D341Med (cell line): ENCODE measurements around the gene CADM4.
A peak's percentile ranks its signal among the peaks of the same experiment; 100 is the strongest.
"Not testable (repeated sequence)": the region's sequence is repeated elsewhere in the genome, so short reads cannot be mapped to it uniquely, and the experiment has no call there.

Experiments
- DNase-seq: peaks from one replicate; pipeline ENCODE4 v3.0.0; 2012; ENCODE audit warnings: low spot score

Gene CADM4

DNA sequence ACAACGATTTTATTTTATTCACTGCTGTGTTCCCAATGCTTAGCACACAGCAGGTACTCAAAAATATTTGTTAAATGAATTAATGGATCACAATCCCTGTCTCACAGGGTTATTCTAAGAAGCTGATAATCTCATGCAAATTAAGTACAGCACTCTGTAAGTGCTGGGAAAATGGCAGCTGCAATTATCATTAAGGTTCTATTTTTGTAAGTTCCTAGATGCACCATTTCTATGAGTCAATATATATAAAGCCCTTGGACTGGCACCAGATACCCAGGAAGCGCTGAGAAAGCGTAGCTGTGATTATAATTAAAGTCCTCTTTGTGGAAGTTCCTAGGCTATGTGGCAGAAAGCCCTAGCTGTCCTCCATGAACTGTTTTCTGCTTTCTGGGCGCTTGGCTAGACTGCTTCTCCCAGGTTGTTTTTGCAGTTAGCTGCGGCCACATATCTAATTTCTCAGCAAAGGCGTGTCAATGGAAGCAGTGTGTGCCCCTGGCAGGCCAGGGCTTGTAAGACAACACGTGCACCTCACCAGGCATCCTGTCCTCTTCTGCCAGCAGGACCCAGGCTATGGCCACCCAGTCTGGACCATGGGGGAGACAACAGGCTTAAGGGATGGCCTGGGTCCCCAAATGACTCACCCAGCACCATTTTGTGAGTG, 33.0 kb downstream of the CADM4 start:
- DNase-seq = no peak

DNA sequence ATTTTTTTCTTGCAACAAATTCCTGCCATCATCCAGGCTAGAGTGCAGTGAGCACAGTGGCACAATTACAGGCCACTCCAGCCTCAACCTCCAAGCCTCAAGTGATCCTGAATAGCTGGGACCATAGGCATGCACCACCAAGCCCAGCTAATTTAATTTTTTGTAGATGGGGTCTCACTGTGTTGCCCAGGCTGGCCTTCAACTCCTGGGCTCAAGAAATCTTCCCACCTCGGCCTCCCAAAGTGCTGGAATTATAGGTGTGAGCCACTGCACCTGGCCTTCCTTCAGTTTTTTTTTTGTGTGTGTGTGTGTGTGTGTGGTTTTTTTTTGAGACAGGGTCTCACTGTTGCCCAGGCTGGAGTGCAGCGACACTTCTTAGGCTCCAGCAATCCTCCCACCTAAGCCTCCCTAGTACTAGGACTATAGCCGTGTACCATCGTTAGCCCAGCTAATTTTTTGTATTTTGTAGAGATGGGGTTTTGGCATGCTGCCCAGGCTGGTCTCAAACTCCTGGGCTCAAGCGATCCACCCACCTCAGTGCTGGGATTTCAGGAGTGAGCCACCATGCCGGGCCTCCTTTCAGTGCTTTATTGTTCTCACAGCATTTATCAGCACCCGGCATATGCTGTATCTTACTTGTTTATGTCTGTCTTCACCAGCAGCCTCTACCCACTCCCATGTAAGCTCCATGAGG, 33.6 kb downstream of the CADM4 start:
- DNase-seq = no peak

GRCh38 chr19:43600326-43600725, 39.3 kb downstream of the CADM4 start:
- not testable (repeated sequence) for DNase-seq

DNA sequence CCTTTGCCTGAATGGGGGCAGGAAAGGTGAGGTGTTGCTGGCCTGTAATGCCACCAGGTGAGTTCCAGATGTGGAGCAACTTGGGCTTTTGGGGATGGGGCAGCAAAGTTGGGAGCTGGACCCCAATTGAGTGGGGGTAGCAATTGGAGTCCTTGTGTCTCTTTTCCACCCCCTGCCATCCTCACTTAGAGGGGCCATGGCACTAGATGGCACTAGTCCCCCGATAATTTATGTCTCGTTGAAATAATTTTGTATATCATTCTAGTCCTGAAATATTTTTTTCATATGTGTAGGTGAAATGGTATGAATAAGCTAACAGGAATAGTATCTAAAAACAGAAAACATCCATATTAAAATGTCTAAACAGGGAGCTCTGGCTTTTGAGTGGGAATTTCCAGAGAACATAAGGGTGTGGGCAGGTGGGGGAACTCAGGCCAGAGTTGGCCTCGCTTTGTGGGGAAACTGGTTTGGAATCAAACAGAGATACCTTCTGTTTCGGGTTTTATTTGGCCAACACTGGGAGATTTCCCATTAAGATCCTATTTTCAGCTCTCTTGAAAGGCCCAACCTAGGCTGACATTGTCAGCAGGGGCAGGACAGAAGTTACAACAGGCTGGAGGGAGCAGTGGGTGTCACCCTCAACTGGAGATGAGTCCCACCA, 39.9 kb downstream of the CADM4 start:
- DNase-seq = no peak

DNA sequence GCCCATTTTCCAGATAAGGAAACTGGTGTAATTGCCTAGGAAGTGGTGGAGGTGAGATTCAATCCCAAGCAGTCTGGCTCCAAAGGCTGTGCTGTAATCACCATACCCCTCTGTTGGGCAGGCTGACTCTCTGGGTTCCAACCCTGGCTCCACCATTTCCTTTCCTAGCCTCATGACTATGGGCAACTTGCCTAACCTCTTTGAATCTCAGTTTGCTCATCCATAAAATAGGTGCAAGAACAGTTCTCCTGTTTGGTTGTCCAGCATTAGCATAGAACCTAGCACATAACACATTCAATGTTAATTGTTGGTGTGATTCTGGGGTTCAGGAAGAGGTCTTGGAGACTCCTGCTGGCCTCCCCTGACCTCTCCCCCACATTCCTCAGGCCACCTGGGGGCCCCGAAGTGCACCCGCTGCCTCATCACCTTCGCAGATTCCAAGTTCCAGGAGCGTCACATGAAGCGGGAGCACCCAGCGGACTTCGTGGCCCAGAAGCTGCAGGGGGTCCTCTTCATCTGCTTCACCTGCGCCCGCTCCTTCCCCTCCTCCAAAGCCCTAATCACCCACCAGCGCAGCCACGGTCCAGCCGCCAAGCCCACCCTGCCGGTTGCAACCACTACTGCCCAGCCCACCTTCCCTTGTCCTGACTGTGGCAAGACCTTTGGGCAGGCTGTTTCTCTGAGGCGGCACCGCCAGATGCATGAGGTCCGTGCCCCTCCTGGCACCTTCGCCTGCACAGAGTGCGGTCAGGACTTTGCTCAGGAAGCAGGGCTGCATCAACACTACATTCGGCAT, 41.0 kb downstream of the CADM4 start:
- no peak for DNase-seq

DNA sequence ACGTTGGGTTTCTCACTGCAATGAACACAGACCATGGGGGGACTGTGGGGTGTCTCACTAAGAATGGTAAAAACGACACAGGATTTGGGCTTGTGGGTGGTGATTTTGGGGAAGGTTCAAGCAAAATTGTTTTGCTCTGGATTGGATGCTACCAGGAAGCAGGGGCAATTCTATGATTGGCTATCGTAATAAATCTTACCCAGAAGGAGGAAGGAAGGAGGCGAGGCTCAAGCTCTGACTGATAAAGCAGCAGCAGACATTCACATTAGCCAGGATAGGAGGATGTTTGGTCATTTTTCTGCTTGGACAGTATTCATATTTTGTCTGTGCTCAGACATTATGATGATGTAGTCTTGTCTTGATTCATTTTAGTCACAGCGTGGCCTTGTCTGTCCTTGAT, 41.8 kb downstream of the CADM4 start:
- no peak for DNase-seq

DNA sequence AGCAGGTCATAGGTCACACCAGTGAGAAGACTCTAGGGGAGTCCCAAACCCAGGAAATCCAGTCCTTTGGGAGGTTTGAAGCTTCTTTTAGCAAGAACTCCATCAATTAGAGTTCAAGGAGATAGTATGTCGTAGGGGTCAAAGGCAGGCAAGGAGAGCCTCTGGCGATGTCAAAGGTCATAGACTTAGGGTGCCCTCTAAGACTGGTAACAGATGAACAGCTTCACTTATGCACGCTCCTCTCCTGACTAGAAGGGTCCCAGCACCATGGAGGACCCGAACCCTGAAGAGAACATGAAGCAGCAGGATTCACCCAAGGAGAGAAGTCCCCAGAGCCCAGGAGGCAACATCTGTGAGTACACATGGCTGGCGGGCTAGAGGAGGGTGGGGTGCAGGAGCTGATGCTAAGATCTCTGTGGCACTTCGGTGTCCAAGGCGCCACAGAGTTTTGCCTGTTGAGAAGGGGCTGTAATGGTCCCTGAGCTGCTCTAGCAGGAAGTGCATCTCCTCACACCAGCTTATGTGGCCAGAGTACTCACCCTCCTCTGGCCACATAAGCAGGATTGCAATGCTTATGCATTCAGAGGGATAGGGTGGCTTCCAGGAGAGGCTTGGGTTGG, 42.7 kb downstream of the CADM4 start:
- DNase-seq = no peak

DNA sequence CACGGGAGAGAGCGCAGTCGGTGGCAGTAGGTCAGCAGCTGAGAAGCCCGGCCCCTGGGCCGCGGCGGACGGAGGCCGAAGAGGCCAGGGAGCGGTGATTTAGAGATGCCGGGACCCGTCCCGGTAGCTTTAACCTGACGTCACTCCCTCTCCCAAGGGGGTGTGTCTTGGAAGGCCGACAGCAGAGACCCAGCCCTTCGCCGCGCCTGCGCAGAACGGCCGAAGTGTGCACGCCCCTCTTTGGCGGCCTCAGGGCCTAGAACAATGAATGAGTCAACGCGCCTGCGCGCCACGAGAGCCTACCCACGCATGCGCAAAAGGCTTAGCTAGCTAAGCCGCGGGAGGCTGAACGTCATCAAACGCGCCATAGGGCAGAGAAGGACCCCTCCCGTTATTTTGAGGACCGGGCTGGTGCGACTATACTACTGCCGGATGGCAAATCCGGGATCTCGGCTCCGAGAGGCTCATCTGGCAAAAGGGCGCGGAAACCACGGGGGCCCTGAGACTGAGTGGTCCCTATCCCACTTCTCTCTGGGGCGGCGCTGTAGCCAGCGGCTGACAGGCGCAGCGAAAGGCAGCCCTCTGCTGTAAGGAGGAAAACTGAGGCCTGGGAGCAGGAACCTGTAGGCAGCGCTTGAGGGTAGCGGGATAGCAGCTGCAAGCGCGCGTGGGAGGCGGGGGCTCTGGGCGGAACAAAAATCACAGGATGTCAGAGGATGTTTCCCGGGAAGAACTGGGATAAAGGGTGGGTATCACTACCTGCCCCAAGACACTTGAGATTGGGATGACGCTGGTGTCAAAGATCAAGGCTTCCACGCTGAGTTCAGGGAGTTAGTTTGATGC, 43.4 kb downstream of the CADM4 start, which contains the start of the genes IRGQ and ZNF576:
IRGQ (minus strand) TSS at position 136 of the 843 bp plus-strand sequence. CDS start 796 bp downstream, outside the sequence.
ZNF576 (plus strand) TSS at position 597 of the 843 bp plus-strand sequence. CDS start 514 bp downstream, outside the sequence.
- DNase-seq = peak; percentile 98

DNA sequence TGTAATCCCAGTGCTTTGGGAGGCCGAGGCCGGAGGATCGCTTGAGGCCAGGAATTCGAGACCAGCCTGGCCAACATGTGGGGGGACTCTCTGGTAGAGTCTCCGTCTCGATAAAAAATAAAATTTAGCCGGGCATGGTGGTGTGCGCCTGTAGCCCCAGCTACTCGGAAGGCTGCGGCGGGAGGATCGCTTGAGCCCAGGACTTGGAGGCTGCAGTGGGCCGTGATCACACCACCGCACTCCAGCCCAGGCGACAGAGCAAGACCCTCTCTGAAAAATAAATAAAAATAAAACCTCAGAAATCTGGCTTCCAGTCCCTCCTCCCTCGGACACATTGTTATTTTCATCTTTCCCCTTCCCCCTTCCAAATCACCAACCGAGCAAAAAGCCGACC, 44.0 kb downstream of the CADM4 start:
- no peak for DNase-seq

DNA sequence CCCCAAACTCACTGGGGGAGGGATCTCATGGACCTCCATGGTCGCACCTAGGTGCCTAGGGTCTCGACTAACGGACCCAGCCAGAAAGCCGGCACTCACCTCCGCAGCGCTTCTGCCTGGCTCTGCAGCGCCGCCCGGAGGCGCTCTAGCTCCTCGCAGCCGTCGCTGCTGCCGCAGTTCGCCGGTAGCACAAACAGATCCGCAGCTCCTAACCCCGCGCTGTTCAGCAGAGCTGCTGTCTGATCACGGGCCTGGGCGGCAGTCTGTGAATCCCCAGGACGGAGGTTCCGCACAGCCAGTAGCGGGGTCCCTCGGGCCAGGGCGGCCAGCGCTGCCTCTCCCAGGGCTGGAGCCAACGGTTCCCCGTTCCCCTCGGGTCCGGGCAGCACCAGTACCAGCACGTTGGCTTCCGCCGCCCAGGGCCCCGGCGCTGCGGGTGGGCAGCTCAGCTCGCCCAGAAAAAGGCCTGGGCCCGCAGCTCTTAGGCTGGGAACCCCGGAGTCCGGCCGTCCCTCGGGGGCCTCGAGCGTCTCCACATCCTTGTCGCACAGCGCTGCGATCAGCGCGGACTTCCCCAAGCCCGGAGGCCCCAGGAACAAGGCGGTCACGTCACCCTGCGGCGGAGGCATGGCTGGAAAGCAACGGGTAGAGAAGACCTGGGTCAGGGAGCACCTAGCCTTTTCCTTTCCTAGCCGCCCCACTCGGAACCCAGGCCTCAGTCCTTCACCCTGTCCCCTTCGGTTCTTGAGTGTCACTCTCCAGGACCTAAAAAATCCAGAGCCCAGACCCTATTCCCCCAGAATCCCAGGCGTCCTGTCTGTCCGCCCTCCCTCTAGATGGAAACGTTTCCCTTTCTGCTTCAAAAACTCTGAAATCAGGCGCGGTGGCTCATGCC, 44.7 kb downstream of the CADM4 start:
- peak; percentile 84 for DNase-seq

DNA sequence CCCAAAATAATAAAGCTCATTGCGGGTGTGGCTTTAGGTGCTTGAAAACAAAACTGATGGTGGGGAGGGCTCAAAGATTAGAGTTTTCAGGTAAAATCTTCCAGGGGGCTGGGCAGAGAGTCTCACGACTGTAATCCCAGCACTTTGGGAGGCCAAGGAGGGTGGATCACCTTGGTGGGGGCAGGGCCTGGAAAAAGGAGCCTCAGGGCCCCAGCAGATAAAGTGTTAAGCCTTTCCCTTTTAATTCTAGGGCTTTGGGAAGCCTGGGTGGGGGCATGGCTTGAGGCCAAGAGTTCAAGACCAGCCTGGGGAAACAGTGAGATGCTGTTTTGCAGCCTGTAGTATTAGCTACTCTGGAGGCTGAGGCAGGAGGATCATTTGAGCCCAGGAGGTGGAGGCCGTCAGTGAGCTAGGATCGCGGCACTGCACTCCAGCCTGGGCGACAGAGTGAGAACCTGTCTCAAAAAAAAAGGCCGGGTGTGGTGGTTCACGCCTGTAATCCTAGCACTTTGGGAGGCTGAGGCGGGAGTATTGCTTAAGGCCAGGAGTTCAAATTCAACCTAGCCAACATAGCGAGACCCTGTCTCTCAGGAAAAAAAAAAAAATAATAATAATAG, 45.5 kb downstream of the CADM4 start:
- DNase-seq = no peak

GRCh38 chr19:43592800-43593350, 46.8 kb downstream of the CADM4 start:
- no peak for DNase-seq

DNA sequence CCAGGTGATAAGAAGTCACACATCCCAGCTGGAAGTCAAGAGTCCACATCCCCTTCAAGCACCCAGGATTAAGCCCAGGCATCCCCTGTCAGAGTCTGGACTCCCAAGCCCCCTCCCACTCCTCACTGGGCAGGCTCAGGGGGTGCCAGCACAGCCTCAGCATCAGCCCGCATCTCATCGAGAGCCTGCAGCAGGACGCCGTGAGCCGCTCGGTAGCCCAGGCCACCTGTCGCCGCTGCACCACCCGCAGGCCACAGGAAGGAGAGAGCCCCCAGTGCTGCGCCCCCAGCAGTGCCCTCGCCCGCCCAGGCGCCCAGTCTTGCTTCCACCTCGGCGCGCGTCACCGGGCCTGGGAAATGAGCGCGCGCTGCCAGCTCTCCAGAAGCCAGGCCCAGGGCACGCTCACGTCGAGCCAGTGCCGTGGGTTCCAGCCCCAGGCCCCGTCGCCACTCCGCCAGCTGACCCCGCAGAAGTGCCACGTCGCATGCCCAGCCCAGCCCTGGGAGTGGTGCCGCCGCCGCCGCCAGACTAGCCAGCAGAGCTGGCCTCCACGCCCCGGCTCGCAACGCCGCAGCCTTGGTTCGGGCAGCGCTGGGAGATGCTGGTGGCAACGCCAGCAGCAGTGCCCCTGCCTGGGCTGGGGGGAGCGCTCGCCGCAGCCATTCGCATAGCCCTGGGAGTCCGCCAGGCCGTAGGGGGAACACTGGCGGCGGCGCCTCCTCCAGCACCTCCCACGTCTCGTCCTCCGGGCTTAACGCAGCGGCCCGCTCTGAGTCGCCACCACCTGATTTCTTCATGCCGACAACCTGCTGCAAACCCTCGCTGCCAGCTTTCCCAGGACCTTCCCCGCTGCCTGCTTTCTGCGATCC, 47.5 kb downstream of the CADM4 start:
- no peak for DNase-seq

DNA sequence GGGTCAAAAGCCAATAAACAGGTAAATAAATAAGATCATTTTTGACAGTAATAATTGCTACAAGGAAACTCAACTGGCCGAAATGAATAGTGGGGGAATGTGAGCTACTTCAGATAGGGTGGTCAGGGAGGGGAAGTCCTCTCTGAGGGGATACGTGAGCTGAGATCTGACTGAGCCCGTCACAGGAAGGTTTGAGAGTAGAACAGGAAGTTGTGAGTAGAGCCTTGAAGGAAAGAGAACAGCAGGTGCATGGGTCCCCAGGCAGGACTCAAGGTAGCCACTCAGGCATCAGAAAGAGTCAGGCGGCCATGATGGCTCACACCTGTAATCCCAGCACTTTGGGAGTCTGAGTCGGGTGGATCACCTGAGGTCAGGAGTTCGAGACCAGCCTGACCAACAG, 50.0 kb downstream of the CADM4 start:
- no peak for DNase-seq

DNA sequence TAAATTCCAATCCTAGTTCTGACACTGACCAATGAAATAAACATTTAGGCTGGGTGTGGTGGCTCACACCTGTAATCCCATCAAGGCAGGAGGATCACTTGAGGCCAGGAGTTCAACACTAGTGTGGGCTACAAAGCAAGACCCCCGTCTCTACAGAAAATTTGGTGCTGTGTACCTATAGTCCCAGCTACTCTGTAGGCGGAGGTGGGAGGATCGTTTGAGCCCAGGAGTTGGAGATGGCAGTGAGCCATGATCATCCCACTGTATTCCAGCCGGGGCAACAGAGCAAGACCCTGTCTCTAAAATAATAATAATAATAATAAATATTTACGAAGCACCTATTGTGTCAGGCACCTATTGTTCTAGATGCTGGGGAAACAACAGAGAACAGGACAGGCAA, 50.4 kb downstream of the CADM4 start:
- DNase-seq = no peak

DNA sequence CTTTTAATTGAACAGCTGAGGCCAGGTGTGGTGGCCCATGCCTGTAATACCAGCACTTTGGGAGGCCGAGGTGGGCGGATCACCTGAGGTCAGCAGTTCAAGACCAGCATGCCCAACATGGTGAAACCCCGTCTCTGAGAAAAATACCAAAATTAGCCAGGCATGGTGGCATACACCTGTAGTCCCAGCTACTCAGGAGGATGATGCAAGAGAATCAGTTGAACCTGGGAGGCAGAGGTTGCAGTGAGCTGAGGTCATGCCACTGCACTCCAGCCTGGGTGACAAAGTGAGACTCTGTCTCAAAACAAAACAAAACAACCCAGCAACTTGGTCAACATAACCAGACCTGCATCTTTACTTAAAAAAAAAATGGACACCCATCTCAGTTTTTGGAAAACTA, 52.6 kb downstream of the CADM4 start:
- not testable (repeated sequence) for DNase-seq

GRCh38 chr19:43586346-43586745, 53.3 kb downstream of the CADM4 start:
- DNase-seq = no peak

- DNase-seq = no peak
Observed at GRCh38 chr19:43584484-43584883, 55.2 kb downstream of the CADM4 start.
